HG03025 (cell line): ENCODE data around the gene CPAMD8.
A peak's percentile ranks its signal among the peaks of the same experiment; 100 is the strongest.

Source experiments
- ATAC-seq: cut with Tn5 transposase; IDR thresholded peaks from one replicate; pipeline ENCODE4 v1.9.1; 2021; ENCODE audit warnings: mild to moderate bottlenecking, moderate library complexity; ENCODE audit not compliant: unreplicated experiment, low FRiP score

Gene CPAMD8

DNA sequence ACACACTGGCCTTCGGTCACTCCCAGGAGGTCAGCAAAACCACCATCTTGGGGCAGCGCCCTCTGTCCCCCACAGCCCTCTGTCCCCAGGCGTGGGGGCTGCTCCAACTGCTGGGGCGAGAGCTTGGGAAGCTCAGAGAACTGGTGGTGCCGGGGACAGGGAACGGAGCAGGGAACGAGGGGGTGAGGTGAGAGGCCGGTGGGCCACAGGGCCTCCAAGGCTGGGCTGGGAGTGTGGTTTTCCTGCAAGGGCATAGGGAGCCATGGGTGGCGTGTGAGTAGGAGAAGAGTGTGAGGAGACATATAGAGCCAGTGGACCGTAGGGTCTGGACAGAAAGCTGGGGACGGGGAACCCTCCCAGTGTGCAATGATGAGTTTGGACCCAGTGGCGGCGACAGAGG, 103.7 kb downstream of the CPAMD8 start:
- no peak for ATAC-seq

DNA sequence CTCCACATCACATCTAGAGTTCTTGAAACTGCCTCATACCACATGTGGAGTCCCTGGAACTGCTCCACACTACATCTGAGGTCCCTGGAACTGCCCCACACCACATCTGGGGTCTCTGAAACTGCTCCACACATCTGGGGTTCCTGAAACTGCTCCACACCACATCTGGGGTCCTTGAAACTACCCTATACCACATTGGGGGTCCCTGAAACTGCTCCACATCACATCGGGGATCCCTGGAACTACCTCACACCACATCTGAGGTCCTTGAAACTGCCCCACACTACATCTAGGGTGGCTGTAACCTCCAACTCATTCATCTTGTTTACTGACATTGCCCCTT, 104.0 kb downstream of the CPAMD8 start:
- no peak for ATAC-seq

DNA sequence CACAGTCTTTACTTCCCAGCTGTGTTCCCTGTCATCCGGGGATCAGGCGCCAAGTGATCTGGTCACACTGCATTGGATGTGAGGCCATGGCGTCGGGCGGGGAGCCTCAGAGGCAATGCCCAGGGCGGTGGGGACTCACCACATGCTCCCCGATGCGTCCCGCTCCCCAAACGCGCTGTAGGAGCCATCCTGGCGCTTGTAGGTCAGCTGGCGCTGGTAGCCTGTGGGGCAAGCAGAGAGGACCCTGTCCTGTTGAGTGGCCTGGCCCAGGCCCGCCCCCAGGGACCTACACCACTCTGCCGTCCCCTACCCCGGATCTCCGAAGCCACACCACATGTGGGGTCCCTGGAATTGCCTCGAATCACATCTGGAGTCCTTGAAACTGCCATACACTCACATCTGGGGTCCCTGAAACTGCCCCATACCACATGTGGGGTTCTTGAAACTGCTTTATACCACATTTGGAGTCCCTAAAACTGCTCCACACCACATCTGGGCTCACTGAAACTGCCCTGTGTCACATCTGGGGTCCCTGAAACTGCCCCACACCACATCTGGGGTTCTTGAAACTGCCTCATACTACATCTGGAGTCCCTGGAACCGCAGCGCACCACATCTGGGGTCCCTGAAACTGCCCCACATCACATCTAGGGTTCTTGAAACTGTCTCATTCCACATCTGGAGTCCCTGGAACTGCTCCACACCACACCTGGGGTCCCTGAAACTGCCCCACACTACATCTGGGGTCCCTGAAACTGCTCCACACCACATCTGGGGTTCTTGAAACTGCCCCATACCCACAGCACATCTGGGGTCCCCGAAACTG, 104.6 kb downstream of the CPAMD8 start:
- no peak for ATAC-seq

GRCh38 chr19:16920816-16921529, 105.6 kb downstream of the CPAMD8 start:
- ATAC-seq = no peak

DNA sequence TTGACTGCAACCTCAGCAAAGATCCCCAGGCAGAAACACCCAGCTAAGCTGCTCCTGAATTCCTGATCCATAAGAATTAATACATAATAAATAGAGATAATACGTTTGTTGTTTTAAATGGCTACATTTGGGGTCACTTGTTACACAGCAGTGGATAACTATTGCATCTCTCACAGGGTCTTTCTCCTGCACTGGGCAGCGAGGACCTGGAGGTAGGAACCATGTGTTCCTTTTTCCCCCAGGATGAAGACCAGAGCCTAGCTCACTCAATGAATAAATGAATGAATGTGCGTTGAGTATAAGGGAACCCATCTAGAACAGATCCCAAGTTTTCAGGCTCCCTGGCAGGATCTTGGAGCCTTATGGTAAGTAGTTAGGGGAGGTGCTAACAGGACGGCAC, 107.1 kb downstream of the CPAMD8 start:
- ATAC-seq = no peak

DNA sequence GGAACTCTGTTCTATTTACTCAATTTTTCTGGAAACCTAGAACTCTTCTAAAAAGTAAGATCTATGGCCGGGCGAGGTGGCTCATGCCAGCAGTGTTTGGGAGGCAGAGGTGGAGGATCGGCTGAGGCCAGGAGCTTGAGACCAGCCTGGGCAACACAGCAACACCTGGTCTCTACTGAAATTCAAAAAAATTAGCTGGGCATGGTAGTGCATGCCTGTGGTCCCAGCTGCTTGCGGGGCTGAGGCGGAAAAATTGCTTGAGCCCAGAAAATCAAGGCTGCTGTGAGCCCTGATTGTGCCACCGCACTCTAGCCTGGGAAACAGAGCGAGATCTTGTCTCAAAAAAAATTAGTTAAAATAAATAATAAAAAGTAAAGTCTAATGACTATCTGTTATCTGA, 109.2 kb downstream of the CPAMD8 start:
- ATAC-seq = no peak

DNA sequence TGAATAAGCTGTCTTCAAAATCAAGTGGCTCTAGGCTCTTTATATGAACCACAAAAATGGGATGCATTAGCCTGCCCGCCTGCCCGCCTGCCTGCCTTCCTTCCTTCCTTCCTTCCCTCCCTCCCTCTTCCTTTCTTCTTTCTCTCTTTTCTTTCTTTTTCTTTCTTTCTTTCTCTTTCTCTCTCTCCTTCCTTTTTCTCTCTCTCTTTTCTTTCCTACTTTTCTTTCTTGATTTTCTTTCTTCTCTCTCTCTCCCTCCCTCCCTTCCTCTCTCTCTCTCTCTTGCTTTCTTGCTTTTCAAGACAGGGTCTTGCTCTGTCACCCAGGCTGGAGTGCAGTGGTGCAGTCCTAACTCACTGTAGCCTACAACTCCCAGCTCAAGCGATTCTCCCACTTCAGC, 110.9 kb downstream of the CPAMD8 start:
- no peak for ATAC-seq

DNA sequence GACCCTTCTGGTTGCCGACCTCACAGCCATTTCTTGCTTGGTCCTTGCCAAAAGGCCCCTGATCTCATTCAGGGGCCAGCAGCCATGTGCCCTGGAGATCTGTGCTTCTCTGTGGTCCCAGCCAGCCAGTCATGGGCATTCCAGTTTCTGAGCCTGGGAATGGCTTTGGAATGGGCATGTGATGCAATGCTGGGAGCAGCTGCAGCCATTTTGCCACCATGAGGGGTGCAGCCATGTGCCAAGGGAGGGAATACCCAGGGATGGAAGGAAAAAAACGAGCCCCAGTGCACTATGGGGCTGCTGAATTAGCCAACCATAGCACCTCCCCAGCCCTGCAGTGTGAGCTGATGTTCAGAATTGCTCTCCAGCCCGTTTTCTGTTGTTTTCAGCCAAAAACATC, 111.5 kb downstream of the CPAMD8 start:
- ATAC-seq = no peak

GRCh38 chr19:16914421-16914820, 112.2 kb downstream of the CPAMD8 start:
- no peak for ATAC-seq

- ATAC-seq = no peak
Measured at GRCh38 chr19:16912780-16913179, 113.8 kb downstream of the CPAMD8 start.

DNA sequence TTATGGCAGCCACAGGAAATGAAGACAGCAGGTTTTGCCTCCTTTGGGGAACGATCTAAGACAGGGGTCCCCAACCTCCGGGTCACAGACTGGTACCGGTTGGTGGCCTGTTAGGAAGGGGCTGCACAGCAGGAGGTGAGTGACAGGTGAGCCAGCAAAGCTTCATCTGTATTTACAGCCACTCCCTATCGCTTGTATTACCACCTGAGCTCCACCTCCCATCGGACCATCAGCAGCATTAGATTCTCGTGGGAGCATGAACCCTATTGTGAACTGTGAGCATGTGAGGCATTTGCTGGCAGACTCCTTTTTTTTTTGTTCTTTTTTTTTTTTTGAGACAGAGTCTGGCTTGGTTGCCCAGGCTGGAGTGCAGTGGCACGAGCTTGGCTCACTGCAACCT, 115.6 kb downstream of the CPAMD8 start:
- ATAC-seq = no peak

DNA sequence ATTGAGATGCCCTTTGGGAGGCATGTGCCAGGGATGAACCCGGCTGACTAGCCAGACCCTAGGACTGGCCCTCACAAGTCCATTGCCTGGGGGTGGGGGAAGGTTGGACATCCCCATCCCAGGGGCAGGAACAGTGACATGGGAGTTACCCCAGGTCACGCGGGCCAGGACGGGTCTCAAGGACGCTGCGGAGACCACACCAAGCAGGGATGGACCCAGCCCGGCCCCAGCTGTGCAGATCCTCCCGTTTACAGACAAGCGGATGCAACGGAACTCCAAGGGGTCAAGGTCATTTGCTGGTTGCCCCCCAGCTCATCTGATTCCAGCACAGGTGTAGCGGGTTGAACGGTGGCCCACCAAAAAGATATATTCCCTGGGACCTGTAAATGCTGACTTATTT, 117.9 kb downstream of the CPAMD8 start:
- ATAC-seq = no peak

DNA sequence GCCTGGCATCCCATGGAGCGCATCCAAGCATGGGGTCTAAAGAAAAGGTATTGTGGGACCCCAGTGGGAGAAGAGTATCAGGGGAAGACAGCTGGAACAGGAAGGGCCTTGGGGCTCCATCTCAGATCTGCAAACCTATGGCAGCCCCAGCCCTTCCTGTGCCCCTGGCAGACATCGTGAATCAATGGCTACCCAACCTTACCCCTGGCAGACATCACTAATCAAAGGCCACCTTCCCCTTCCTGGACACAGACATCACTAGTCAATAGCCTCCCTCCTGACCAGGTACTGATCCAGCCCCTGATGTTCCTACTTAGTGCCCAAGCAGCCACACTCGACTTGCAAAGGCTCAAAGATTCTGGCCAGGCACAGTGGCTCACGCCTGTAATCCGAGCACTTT, 122.0 kb downstream of the CPAMD8 start:
- no peak for ATAC-seq

DNA sequence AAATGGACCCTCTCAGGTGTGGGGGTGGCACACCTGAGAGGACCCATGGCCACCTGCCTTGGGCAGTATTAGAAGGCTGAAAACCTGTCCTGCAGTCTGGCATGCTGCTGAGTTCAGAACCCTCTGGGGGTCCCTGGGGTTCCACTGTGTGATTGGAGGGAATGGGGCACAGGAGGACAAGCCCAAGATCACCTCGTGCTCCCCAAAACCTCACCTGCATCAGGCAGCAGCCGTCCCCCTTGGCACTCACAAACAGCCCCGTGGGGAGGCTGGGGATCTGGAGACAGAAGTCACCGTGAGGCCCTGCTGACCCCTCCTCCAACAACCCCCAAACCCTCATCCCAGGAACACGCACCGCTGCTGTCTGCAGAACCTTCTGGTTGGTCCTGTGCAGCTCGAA, 123.3 kb downstream of the CPAMD8 start:
- ATAC-seq = no peak

- ATAC-seq = no peak
Measured at GRCh38 chr19:16902545-16902944, 124.1 kb downstream of the CPAMD8 start.

DNA sequence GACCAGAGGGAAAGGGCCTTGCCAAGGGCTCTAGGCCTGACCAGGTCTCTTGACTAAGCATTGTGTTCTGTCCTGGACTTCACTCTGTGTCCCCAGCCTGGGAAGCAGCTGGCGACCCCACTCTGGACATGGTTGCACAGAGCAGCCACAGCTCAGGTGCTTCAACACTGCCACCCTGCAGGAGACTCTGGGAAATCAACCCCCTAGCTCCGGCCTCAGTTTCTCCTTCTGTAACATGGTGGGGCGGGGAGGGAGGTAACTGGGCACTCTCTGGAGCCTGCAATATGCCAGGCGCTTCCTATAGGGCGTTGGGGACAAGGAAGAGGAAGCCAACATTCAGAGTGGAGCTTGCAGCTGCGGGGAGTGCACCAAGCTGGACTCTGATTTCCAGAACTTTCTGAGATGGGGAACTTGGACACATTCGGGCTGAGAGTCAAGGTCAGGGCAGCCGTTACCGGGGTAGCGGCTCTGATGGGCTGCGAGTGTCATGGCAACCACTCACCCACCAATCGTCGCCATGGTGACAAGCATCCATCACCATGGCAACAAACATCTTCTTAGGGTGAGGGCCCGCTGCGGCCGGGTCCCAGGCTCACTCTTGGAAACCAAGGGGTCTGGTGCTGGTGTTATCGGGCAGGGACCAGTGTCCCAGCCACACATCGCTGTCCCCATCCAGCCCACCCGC, 125.0 kb downstream of the CPAMD8 start:
- no peak for ATAC-seq

- ATAC-seq = no peak
Measured at GRCh38 chr19:16899566-16900075, 127.0 kb downstream of the CPAMD8 start.

- no peak for ATAC-seq
Measured at GRCh38 chr19:16898361-16899015, 128.1 kb downstream of the CPAMD8 start.

- ATAC-seq = no peak
Measured at GRCh38 chr19:16897856-16898161, 128.8 kb downstream of the CPAMD8 start.

- ATAC-seq = peak; percentile 48
Measured at GRCh38 chr19:16897029-16897855, 129.4 kb downstream of the CPAMD8 start.
